ENCODE data around the gene ALPK3.

The ALPK3 gene

DNA sequence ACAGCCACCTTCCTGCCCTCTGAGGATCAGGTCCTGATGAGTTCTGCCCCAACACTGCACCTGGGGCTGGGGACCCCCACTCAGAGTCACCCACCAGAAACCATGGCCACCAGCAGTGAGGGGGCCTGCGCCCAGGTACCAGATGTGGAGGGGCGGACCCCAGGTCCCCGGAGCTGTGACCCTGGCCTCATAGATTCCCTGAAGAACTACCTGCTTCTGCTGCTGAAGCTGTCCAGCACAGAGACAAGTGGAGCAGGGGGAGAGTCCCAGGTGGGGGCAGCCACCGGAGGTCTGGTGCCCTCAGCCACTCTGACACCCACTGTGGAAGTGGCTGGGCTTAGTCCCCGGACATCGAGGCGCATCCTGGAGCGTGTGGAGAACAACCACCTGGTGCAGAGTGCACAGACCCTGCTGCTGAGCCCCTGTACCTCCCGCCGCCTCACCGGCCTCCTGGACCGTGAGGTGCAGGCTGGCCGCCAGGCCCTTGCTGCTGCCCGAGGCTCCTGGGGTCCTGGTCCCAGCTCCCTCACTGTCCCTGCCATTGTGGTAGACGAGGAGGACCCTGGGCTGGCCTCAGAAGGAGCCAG, 40.4 kb downstream of the ALPK3 start:
- no peaks in the 10 kb centered on the region for H3K36me3 Mint-ChIP-seq (ENCODE audit: low read depth)
- no peaks in the 10 kb centered on the region for H3K4me1 Mint-ChIP-seq (ENCODE audit: low read depth)
- DNase-seq (ENCODE audit: low spot score): no peak
- no peak overlapping the region for H3K4me3 Mint-ChIP-seq
- H3K27ac Mint-ChIP-seq: no peak overlapping the region
- H3K27me3 Mint-ChIP-seq (ENCODE audit: low read depth): peaks cover 3% of the 10 kb centered on the region
- no peaks in the 10 kb centered on the region for H3K9me3 Mint-ChIP-seq

DNA sequence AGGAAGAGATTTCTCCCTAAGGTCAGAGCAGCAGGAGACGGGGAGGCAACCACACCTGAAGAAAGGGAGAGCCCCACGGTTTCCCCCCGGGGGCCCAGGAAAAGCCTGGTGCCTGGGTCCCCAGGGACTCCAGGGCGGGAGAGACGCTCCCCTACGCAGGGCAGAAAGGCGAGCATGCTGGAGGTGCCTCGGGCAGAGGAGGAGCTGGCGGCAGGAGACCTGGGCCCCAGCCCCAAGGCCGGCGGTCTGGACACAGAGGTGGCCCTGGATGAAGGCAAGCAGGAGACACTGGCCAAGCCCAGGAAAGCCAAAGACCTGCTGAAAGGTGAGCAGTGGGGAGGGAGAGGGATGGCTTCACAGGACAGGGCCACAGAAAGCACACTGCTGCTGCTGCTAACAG, 41.1 kb downstream of the ALPK3 start:
- H3K27ac Mint-ChIP-seq: no peak overlapping the region
- H3K9me3 Mint-ChIP-seq: no peaks in the 10 kb centered on the region
- H3K36me3 Mint-ChIP-seq (ENCODE audit: low read depth): no peaks in the 10 kb centered on the region
- H3K27me3 Mint-ChIP-seq (ENCODE audit: low read depth): peaks cover 3% of the 10 kb centered on the region
- no peak overlapping the region for H3K4me3 Mint-ChIP-seq
- no peaks in the 10 kb centered on the region for H3K4me1 Mint-ChIP-seq (ENCODE audit: low read depth)
- DNase-seq (ENCODE audit: low spot score): no peak

DNA sequence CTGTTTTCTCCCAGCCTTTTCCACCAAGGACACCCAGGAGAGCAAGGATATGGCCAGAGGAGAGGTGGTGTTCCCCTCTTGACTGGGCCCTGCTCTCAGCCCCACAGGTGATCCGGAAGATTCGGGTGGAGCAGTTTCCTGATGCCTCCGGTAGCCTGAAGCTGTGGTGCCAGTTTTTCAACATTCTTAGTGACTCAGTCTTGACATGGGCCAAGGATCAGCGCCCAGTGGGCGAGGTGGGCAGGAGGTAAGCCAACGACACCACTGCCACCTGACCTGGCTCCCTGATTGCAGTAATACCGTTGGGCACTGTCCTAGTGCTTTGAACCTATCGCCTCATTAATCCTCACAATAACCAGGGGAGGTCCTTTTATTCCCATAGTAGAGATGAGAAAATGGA, 42.0 kb downstream of the ALPK3 start:
- Mint-ChIP-seq H3K9me3 (no peaks in the 10 kb centered on the region), H3K4me3 (no peak overlapping the region), H3K4me1 (ENCODE audit: low read depth) (no peaks in the 10 kb centered on the region), H3K27ac (no peak overlapping the region), H3K36me3 (ENCODE audit: low read depth) (no peaks in the 10 kb centered on the region), H3K27me3 (ENCODE audit: low read depth) (peaks cover 3% of the 10 kb centered on the region)
- no peak for DNase-seq (ENCODE audit: low spot score)

DNA sequence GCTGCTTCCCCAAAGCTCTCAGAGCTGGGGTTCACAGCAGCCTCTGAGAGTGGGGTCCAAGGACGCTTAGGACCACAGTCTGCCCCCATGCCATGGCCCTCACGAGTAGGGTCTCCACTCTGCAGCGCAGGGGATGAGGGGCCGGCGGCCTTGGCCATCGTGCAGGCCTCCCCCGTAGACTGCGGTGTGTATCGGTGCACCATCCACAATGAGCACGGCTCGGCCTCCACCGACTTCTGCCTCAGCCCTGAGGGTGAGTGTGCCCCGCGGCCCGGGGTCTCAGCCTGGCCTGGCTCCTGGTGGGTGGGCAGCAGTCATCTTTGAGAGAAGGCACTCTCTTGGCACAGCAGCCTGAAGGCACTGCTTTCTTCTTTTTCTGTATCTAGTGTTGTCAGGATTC, 42.5 kb downstream of the ALPK3 start:
- Mint-ChIP-seq H3K36me3 (ENCODE audit: low read depth) (no peaks in the 10 kb centered on the region), H3K27me3 (ENCODE audit: low read depth) (peaks cover 3% of the 10 kb centered on the region), H3K27ac (no peak overlapping the region), H3K4me3 (no peak overlapping the region), H3K4me1 (ENCODE audit: low read depth) (no peaks in the 10 kb centered on the region), H3K9me3 (no peaks in the 10 kb centered on the region)
- DNase-seq (ENCODE audit: low spot score): no peak

DNA sequence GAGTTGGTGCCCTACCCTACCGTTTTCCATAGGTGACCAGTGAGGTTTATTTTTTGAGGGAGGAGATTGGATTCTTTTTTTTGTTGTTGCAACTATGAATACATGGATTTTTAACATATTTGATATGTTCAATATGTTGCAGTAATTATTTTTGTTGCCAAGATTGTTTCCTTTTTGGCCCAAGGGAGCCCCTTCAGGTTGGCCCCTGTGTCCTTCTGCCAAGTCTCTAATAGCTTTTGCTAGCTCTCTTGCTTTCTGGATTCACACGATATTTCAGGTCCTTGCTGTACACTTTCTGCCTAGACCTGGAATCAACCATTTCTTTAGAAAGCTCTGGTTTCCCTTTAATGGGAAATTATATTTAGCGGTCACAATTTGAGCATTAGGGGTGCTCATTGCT, 44.6 kb downstream of the ALPK3 start:
- no peak overlapping the region for H3K4me3 Mint-ChIP-seq
- no peaks in the 10 kb centered on the region for H3K9me3 Mint-ChIP-seq

DNA sequence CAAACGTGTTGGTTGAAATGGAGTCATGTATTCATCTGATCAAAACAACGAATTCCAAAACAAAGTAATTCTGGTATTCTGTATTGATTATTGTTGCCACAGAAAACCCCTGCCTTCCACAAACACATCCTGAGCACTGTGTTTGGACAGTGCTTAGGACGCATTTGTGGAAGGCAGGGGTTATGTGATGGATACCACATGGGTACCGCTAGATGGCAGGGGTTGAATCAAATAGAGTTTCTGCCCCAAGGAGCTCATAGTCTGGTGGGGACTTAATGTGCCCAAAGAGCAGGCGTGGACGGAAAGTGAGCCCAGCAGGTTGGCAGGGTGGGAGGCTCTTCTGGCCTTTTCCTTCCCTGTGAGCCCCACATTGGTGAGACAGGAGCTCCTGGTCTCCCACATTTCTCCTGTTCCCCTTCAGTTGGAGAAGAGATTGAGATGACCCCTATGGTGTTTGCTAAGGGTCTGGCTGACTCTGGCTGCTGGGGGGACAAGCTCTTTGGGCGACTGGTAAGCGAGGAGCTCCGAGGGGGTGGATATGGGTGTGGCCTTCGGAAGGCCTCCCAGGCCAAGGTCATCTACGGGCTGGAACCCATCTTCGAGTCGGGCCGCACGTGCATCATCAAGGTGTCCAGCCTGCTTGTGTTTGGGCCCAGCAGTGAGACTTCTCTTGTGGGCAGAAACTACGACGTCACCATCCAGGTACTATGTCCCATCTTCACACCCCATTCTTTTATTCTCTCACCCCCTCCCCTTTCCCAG, 45.2 kb downstream of the ALPK3 start:
- no peak for DNase-seq (ENCODE audit: low spot score)
- Mint-ChIP-seq H3K36me3 (ENCODE audit: low read depth) (no peaks in the 10 kb centered on the region), H3K9me3 (no peaks in the 10 kb centered on the region), H3K27ac (no peak overlapping the region), H3K27me3 (ENCODE audit: low read depth) (peaks cover 6% of the 10 kb centered on the region), H3K4me1 (ENCODE audit: low read depth) (no peaks in the 10 kb centered on the region), H3K4me3 (no peak overlapping the region)

More for the DNA sequence above, 44.6 kb downstream of the ALPK3 start:
- no peak for DNase-seq (ENCODE audit: low spot score)
- no peak overlapping the region for H3K27ac Mint-ChIP-seq
- peaks cover 6% of the 10 kb centered on the region for H3K27me3 Mint-ChIP-seq (ENCODE audit: low read depth)
- no peaks in the 10 kb centered on the region for H3K36me3 Mint-ChIP-seq (ENCODE audit: low read depth)
- no peaks in the 10 kb centered on the region for H3K4me1 Mint-ChIP-seq (ENCODE audit: low read depth)

DNA sequence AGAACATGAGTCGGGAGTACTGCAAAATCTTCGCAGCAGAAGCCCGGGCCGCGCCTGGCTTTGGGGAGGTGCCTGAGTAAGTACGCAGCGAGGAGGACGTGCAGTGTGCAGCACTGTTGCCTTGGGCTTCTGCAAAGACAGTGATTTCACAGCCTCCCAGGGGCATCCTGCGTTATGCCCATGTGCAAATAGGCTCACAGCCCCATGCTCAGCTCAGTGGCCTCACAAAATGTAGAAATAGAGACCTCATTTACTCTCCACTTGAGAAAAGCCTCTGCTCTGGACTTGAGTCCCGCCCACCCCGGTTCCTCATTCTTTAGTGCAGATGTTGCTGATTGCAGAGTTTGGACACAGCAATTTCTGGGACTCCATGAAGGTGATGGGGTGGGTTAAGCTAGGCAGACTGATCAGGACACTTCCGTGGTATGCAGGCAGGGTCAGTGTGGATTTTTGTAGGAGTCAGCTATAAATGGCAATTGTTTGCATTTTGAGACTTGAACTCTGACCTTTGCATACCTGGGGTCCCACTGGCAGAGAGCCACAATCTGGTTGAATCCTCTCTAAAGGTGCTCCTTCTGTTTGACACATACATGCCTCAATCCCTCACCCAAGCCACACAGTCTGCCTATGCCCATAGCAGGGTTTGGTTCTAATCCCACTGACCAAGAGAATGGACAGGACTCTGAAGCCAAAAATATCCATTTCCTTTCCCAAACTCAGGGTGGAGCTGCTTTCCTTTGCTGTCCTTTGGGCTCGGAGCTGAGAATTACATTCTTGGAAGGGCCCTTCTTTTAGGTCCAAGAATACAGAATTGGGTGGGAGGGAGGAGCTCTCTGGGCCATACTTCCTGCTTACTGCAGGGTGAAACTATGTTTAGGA, 46.6 kb downstream of the ALPK3 start:
- H3K27ac Mint-ChIP-seq: no peak overlapping the region
- no peaks in the 10 kb centered on the region for H3K4me1 Mint-ChIP-seq (ENCODE audit: low read depth)
- H3K9me3 Mint-ChIP-seq: no peaks in the 10 kb centered on the region
- peaks cover 6% of the 10 kb centered on the region for H3K27me3 Mint-ChIP-seq (ENCODE audit: low read depth)
- no peak for DNase-seq (ENCODE audit: low spot score)
- no peaks in the 10 kb centered on the region for H3K36me3 Mint-ChIP-seq (ENCODE audit: low read depth)
- H3K4me3 Mint-ChIP-seq: no peak overlapping the region

DNA sequence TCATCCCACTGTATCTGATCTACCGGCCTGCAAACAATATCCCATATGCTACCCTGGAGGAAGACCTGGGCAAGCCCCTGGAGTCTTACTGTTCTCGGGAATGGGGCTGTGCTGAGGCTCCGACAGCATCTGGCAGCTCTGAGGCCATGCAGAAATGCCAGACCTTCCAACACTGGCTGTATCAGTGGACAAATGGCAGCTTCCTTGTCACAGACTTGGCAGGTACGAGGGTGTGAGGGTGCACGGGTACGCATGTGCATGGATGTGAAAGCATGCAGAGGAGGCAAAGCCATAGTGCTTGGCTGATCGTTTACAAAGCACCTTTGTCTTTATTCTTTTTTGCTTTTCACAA, 47.3 kb downstream of the ALPK3 start:
- Mint-ChIP-seq H3K9me3 (no peaks in the 10 kb centered on the region), H3K27me3 (ENCODE audit: low read depth) (peaks cover 6% of the 10 kb centered on the region), H3K4me3 (no peak overlapping the region), H3K4me1 (ENCODE audit: low read depth) (no peaks in the 10 kb centered on the region), H3K27ac (no peak overlapping the region), H3K36me3 (ENCODE audit: low read depth) (no peaks in the 10 kb centered on the region)
- DNase-seq (ENCODE audit: low spot score): no peak

DNA sequence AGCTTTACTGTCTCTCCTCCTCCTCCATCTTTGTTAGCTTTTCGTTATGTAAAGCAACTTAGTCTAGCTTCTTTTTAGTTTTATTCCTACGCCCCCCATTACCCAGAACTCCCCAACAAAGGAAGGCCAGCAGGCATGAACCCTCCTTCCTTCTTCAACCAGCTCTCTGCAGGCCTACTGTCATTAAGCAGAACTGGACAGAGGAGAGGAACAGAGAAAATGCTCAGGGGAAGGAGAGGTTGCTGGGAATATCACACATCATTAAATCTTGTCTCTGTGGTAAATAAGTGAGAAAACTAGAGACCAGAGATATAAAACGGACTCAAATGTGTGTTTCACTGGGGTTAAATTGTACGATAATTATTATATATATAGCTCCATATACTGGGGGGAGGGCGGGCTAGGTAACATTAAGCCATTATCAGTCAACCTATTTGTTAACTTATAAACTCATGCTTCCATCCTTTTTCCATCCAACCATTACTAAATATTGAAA, 48.0 kb downstream of the ALPK3 start:
- DNase-seq (ENCODE audit: low spot score): no peak
- peaks cover 6% of the 10 kb centered on the region for H3K27me3 Mint-ChIP-seq (ENCODE audit: low read depth)
- no peaks in the 10 kb centered on the region for H3K36me3 Mint-ChIP-seq (ENCODE audit: low read depth)
- no peak overlapping the region for H3K4me3 Mint-ChIP-seq
- no peak overlapping the region for H3K27ac Mint-ChIP-seq
- no peaks in the 10 kb centered on the region for H3K9me3 Mint-ChIP-seq
- H3K4me1 Mint-ChIP-seq (ENCODE audit: low read depth): no peaks in the 10 kb centered on the region

DNA sequence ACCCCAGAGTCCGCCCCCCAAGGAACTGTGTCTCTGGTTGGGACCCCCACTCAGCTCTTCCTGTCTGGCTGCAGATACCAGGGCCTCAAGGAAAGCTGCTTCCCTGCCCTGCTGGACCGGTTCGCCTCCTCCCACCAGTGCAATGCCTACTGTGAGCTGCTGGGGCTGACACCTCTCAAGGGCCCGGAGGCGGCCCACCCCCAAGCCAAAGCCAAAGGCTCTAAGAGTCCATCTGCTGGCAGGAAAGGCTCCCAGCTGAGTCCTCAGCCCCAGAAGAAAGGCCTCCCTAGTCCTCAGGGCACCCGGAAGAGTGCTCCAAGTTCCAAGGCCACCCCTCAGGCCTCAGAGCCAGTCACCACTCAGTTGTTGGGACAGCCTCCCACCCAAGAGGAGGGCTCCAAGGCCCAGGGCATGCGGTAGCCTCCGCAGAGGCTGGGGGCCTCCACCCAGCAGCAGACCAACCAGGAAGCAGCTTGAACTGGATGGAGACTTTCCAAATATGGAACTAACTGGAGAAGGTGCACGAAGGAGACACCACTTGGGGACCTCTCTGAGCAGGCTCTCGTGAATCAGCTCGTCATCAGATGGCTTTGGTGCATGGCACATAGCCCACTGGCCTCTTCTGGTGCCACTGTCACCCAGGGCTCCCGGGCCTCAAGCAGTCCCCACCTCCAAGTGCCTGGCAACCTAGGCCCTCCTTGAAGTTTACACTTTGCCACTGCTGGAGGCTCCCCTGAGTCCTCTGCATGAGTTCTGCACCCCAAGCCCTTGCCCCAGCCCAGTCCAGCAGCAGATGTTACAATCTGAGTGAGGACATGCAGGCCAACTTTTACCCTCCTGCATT, 51.1 kb downstream of the ALPK3 start:
- no peaks in the 10 kb centered on the region for H3K4me1 Mint-ChIP-seq (ENCODE audit: low read depth)
- H3K27me3 Mint-ChIP-seq (ENCODE audit: low read depth): peaks cover 2% of the 10 kb centered on the region
- DNase-seq (ENCODE audit: low spot score): no peak
- H3K36me3 Mint-ChIP-seq (ENCODE audit: low read depth): no peaks in the 10 kb centered on the region
- no peaks in the 10 kb centered on the region for H3K9me3 Mint-ChIP-seq
- no peak overlapping the region for H3K4me3 Mint-ChIP-seq
- H3K27ac Mint-ChIP-seq: no peak overlapping the region

DNA sequence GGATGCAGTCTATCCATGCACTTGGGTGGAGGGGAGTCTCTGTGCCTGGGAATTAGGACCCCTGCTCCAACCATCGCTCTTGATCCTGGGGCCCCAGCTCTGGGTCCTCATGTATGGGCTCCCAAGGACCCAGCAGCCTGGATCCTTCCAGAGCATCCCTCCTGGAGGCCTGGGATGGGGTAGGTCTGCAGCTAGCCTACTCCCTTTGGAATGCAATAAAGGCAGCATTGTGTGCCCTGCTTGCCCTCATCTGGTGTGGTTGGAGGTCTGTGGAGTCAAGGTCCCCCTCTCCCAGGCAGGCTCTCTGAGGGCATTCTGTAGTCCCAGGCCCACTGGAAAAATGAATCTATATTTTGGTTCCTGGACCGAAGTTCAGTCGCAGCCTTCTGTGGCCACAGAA, 52.4 kb downstream of the ALPK3 start:
- Mint-ChIP-seq H3K36me3 (ENCODE audit: low read depth) (no peaks in the 10 kb centered on the region), H3K9me3 (no peaks in the 10 kb centered on the region), H3K4me3 (no peak overlapping the region), H3K27ac (no peak overlapping the region), H3K27me3 (ENCODE audit: low read depth) (peaks cover 4% of the 10 kb centered on the region), H3K4me1 (ENCODE audit: low read depth) (no peaks in the 10 kb centered on the region)
- no peak for DNase-seq (ENCODE audit: low spot score)

DNA sequence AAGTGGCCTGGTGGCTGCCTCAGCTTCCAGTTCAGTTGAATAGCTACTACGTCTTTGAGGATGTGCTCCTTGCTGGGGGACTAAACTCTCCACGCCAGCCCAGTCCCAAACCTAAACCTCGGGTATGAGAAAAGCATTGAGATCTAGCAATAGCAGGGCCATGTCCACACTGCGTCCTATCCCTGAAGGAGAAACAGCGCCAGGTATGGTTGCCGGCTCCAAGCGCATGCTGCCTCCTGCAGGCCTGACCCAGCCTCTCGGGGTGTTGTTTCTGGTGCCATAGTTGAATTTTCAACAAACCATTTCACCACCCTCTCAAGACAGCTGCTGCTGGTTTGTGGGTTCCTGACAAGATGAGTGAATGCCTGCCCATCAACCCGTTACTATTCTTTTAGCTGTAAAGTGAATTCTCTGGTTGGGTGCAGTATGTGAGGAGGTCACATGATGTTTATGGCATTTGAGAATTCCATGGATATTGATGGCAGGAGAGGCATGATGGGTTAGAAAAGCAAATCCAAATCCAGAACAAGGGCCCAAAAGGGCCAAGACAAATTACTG, 54.4 kb downstream of the ALPK3 start:
- Mint-ChIP-seq H3K27me3 (ENCODE audit: low read depth) (peaks cover 2% of the 10 kb centered on the region), H3K4me3 (no peak overlapping the region), H3K36me3 (ENCODE audit: low read depth) (no peaks in the 10 kb centered on the region), H3K9me3 (no peaks in the 10 kb centered on the region), H3K27ac (no peak overlapping the region), H3K4me1 (ENCODE audit: low read depth) (no peaks in the 10 kb centered on the region)
- DNase-seq (ENCODE audit: low spot score): no peak
